A549 (cell line): ENCODE measurements around the gene SH3GL2.

Experiments
- CTCF ChIP-seq: fragments of >200 bp; sonication (Bioruptor Twin); formaldehyde crosslinking; IDR thresholded peaks from 3 replicates; pipeline ENCODE4 v1.5.1; 2016
- MAX ChIP-seq: IDR thresholded peaks from 2 replicates; pipeline ENCODE4 v1.6.1; 2012
- POLR2A ChIP-seq: IDR thresholded peaks from 2 replicates; pipeline ENCODE4 v1.6.1; 2012; ENCODE audit warnings: mild to moderate bottlenecking, low read length
- POLR2AphosphoS2 ChIP-seq: conservative IDR thresholded peaks from 2 replicates; pipeline ENCODE4 v1.6.1; 2012; ENCODE audit warnings: low read length, improper control_type of control experiment, inconsistent platforms
- RAD21 ChIP-seq, 2 experiments: fragments of >200 bp in 1 of 2; sonication (Bioruptor Twin) in 1 of 2; formaldehyde crosslinking in 1 of 2; IDR thresholded peaks in 1 of 2; conservative IDR thresholded peaks in 1 of 2; 2 replicates in 1 of 2; 3 replicates in 1 of 2; pipeline ENCODE4 v1.6.1; 2012 to 2018; ENCODE audit warnings: inconsistent platforms in 1 of 2
- ZFP36 ChIP-seq: fragments of 450-650 bp; IDR thresholded peaks from 2 replicates; pipeline ENCODE4 v1.6.1; 2014; ENCODE audit warnings: borderline replicate concordance; ENCODE audit not compliant: partially characterized antibody

- TF ChIP-seq RAD21 (conservative IDR thresholded peaks at IDR 0.05 in 1 of 2, IDR thresholded peaks at IDR 0.05 in 1 of 2) (no peak), POLR2A (no peak), POLR2AphosphoS2 (no peak), CTCF (no peak), ZFP36 (no peak), MAX (no peak)
These were observed 51.7 kb downstream of the SH3GL2 start for GRCh38 chr9:17630531-17630949.
